Immature natural killer cell (primary cell): ENCODE measurements around the gene NCKAP5. TPM values are rescaled to one million over a fixed set of nuclear protein-coding genes. Genes with fewer than 3 reads are reported as not detected.

Experiments
- DNase-seq, 3 donors: peaks; one replicate each; pipeline ENCODE4 v3.0.0; 2022; ENCODE audit warnings: mixed read lengths in 1 of 3
- H3K27ac Mint-ChIP-seq, 6 donors: one replicate each; pipeline ENCODE4 v1.8.0; 2020; ENCODE audit warnings: mixed read lengths in 6 of 6, mild to moderate bottlenecking in 5 of 6, inconsistent platforms in 4 of 6, moderate library complexity in 3 of 6
- H3K27me3 Mint-ChIP-seq, 3 donors: one replicate each; pipeline ENCODE4 v1.8.0; 2020 to 2021; ENCODE audit warnings: low read depth in 3 of 3, mild to moderate bottlenecking in 3 of 3, mixed read lengths in 3 of 3, moderate library complexity in 3 of 3, inconsistent platforms in 1 of 3
- H3K36me3 Mint-ChIP-seq, 3 donors: one replicate each; pipeline ENCODE4 v1.8.0; 2020; ENCODE audit warnings: mixed read lengths in 3 of 3, inconsistent platforms in 2 of 3, mild to moderate bottlenecking in 2 of 3
- H3K4me1 Mint-ChIP-seq, 2 donors: one replicate each; pipeline ENCODE4 v1.8.0; 2020; ENCODE audit warnings: inconsistent platforms in 2 of 2, mild to moderate bottlenecking in 2 of 2, mixed read lengths in 2 of 2, moderate library complexity in 1 of 2
- H3K4me3 Mint-ChIP-seq, 5 donors: one replicate each; pipeline ENCODE4 v1.8.0; 2020; ENCODE audit warnings: mild to moderate bottlenecking in 5 of 5, mixed read lengths in 5 of 5, inconsistent platforms in 3 of 5, moderate library complexity in 3 of 5
- H3K9me3 Mint-ChIP-seq, 6 donors: one replicate each; pipeline ENCODE4 v1.8.0; 2020; ENCODE audit warnings: mild to moderate bottlenecking in 6 of 6, mixed read lengths in 6 of 6, inconsistent platforms in 4 of 6, moderate library complexity in 3 of 6
- polyA plus RNA-seq, 3 donors: library from polyadenylated mRNA; unstranded; fragments of 300-500 nt; fragmentation: Illumina TruSeq; gene quantifications; one replicate each; pipeline ENCODE4 v1.2.3, GENCODE V29; 2021

The NCKAP5 gene
- polyA plus RNA-seq, 3 donors from 2014 or later, result not detected

- Mint-ChIP-seq H3K4me3 (no peak overlapping the region), H3K27ac (no peak overlapping the region), H3K9me3 (peaks cover 5 to 37% (median 12%) of the 10 kb centered on the region in 6 donors), H3K36me3 (no peaks in the 10 kb centered on the region), H3K27me3 (peaks cover 0 to 1% (median 0%) of the 10 kb centered on the region in 3 donors), H3K4me1 (no peaks in the 10 kb centered on the region)
- no peak for DNase-seq
Measured at GRCh38 chr2:132779206-132779721, 789.0 kb downstream of the NCKAP5 start.

- H3K27me3 Mint-ChIP-seq, result no peaks in the 10 kb centered on the region
- no peak overlapping the region for H3K4me3 Mint-ChIP-seq
- H3K9me3 Mint-ChIP-seq, result peaks cover 0 to 16% (median 6%) of the 10 kb centered on the region in 6 donors
- H3K4me1 Mint-ChIP-seq, result no peaks in the 10 kb centered on the region
- DNase-seq, result no peak
- no peak overlapping the region for H3K27ac Mint-ChIP-seq
- no peaks in the 10 kb centered on the region for H3K36me3 Mint-ChIP-seq
Measured at GRCh38 chr2:132776287-132776686, 792.0 kb downstream of the NCKAP5 start.

DNA sequence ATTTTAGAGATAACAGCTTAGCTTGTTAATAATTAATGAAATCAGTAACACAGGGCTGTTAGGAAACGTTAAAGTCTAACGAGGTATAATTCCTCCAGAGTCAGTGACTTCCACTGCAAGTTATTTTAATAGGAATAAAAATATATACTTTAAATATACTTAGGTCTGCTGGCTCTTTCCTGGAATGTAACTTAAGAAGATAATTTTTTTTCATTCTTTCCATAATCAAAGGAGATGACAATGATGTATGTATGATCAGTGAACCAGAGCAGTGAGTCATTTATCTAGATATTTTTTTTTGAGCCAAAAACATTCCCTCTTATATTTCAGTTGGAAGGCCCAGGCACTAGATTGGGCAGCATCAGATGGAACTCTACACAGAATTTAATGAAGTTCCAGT lies 794.1 kb downstream of the NCKAP5 start:
- Mint-ChIP-seq H3K27ac (no peak overlapping the region), H3K9me3 (peaks cover 0 to 10% (median 5%) of the 10 kb centered on the region in 6 donors), H3K27me3 (peaks cover 0 to 1% (median 0%) of the 10 kb centered on the region in 3 donors)

GRCh38 chr2:132773331-132773730 lies 794.9 kb downstream of the NCKAP5 start:
- DNase-seq, result no peak
- Mint-ChIP-seq H3K27me3 (peaks cover 0 to 1% (median 0%) of the 10 kb centered on the region in 3 donors), H3K36me3 (no peaks in the 10 kb centered on the region), H3K27ac (no peak overlapping the region), H3K9me3 (peaks cover under 1 to 11% (median 5%) of the 10 kb centered on the region in 6 donors), H3K4me1 (no peaks in the 10 kb centered on the region), H3K4me3 (no peak overlapping the region)

More for the DNA sequence above, 794.1 kb downstream of the NCKAP5 start:
- no peak for DNase-seq
- H3K4me1 Mint-ChIP-seq, result no peaks in the 10 kb centered on the region
- no peak overlapping the region for H3K4me3 Mint-ChIP-seq
- no peaks in the 10 kb centered on the region for H3K36me3 Mint-ChIP-seq

DNA sequence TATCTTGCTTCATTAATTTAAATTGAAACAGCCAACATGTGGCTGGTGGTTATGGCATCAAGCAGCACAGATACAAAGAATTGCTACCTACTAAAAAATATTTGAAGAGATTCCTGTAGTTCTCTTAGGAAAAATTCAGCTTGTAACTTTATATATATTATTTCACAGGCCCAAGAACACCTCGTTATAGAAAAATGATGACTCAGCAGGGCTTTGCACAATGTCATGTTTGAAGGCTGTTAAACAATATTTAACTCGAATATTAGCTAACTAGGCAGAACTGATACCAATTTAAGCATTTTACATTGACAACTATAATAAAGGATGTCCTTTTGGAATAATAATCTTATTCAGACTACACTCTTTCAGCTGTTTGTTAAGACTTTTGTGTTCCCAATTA lies 795.9 kb downstream of the NCKAP5 start:
- Mint-ChIP-seq H3K9me3 (peaks cover 4 to 17% (median 7%) of the 10 kb centered on the region in 6 donors), H3K4me3 (no peak overlapping the region), H3K36me3 (no peaks in the 10 kb centered on the region), H3K27me3 (peaks cover 0 to 1% (median 0%) of the 10 kb centered on the region in 3 donors), H3K27ac (no peak overlapping the region), H3K4me1 (no peaks in the 10 kb centered on the region)
- no peak for DNase-seq

GRCh38 chr2:132766573-132766972 lies 801.7 kb downstream of the NCKAP5 start:
- H3K4me3 Mint-ChIP-seq, result no peak overlapping the region
- H3K9me3 Mint-ChIP-seq, result peaks cover 0 to 46% (median 11%) of the 10 kb centered on the region in 6 donors
- H3K36me3 Mint-ChIP-seq, result no peaks in the 10 kb centered on the region
- no peaks in the 10 kb centered on the region for H3K4me1 Mint-ChIP-seq
- H3K27ac Mint-ChIP-seq, result no peak overlapping the region
- H3K27me3 Mint-ChIP-seq, result peaks cover 0 to 6% (median 0%) of the 10 kb centered on the region in 3 donors
- DNase-seq, result no peak

DNA sequence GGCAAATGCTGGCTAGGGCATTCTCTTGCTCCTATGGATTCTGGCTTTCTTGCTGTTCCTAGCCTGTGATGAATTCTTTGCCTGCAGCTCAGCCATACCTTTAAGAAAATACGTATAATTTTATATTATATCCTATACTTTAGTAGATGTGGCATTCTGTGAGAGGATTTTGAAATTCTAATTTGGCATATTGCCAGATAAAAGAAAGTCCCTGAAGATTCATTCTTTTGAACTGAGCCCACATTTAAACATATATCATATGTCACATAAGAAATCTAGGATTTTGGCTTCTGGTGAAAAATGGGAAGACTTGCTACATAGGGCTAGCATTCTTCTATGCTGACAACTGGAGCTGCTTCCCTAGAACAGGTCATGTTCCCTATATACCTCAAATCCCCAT lies 806.8 kb downstream of the NCKAP5 start:
- DNase-seq, result no peak
- H3K27me3 Mint-ChIP-seq, result peaks cover 0 to 4% (median 0%) of the 10 kb centered on the region in 3 donors
- H3K27ac Mint-ChIP-seq, result no peak overlapping the region
- H3K9me3 Mint-ChIP-seq, result peaks cover 2 to 51% (median 7%) of the 10 kb centered on the region in 6 donors
- H3K4me3 Mint-ChIP-seq, result no peak overlapping the region
- no peaks in the 10 kb centered on the region for H3K36me3 Mint-ChIP-seq
- H3K4me1 Mint-ChIP-seq, result no peaks in the 10 kb centered on the region

DNA sequence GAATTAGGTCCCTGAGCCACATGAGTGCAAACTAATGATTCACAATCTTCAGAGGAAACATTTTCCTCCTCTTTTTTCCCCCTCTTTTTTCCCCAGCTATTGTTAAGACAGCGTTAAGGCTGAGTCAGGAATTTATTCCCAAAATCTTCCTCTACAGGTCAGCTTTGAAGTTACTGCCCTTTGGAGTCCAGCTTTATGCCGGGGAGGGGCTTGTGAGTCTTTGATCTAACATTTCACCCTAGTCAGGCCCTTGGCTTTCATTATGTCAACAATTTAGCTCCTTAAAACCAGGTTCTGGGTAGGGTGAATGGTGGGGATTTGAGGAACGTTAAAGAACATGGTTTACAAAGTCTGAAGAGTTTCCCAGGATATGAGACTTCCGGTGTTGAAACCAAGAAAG lies 807.3 kb downstream of the NCKAP5 start:
- H3K4me1 Mint-ChIP-seq, result no peaks in the 10 kb centered on the region
- no peaks in the 10 kb centered on the region for H3K36me3 Mint-ChIP-seq
- no peak for DNase-seq
- no peak overlapping the region for H3K27ac Mint-ChIP-seq
- peaks cover 0 to 4% (median 0%) of the 10 kb centered on the region in 3 donors for H3K27me3 Mint-ChIP-seq
- H3K4me3 Mint-ChIP-seq, result no peak overlapping the region
- H3K9me3 Mint-ChIP-seq, result peaks cover 2 to 52% (median 7%) of the 10 kb centered on the region in 6 donors

- Mint-ChIP-seq H3K4me3 (no peak overlapping the region), H3K4me1 (no peaks in the 10 kb centered on the region), H3K27me3 (peaks cover 0 to 4% (median 0%) of the 10 kb centered on the region in 3 donors), H3K9me3 (peaks cover 2 to 54% (median 8%) of the 10 kb centered on the region in 6 donors), H3K27ac (no peak overlapping the region), H3K36me3 (no peaks in the 10 kb centered on the region)
- no peak for DNase-seq
Measured at GRCh38 chr2:132760405-132760804, 807.9 kb downstream of the NCKAP5 start.

DNA sequence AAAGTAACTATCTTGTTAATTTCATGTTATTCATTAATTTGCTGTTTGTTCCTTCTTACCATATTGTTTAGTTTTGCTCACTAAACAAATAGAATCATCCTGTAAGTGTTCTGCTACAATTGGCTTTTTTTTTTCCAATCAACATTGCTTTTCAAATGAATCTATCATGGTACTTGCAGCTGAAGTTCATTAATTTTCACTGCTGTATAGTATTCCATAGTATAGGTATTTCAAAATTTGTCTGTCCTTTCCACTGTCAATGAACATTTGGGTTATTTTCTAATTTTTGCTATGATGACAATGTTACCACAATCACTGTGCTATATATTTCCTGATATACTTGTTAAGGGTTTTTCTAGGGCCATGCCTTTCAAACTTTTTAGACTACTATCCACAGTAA lies 809.3 kb downstream of the NCKAP5 start:
- Mint-ChIP-seq H3K9me3 (peaks cover 2 to 51% (median 9%) of the 10 kb centered on the region in 6 donors), H3K4me1 (no peaks in the 10 kb centered on the region)

GRCh38 chr2:132757676-132758075 lies 810.6 kb downstream of the NCKAP5 start:
- H3K4me1 Mint-ChIP-seq, result no peaks in the 10 kb centered on the region

More for the DNA sequence above, 809.3 kb downstream of the NCKAP5 start:
- Mint-ChIP-seq H3K4me3 (no peak overlapping the region), H3K27me3 (peaks cover 0 to 4% (median 0%) of the 10 kb centered on the region in 3 donors), H3K36me3 (no peaks in the 10 kb centered on the region), H3K27ac (no peak overlapping the region)
- no peak for DNase-seq

GRCh38 chr2:132757002-132757589 lies 811.2 kb downstream of the NCKAP5 start:
- DNase-seq, result no peak
- Mint-ChIP-seq H3K9me3 (peaks cover 2 to 47% (median 7%) of the 10 kb centered on the region in 6 donors), H3K4me1 (no peaks in the 10 kb centered on the region), H3K27ac (no peak overlapping the region), H3K36me3 (no peaks in the 10 kb centered on the region), H3K27me3 (no peaks in the 10 kb centered on the region), H3K4me3 (no peak overlapping the region)

More at GRCh38 chr2:132757676-132758075, 810.6 kb downstream of the NCKAP5 start:
- H3K27ac Mint-ChIP-seq, result no peak overlapping the region
- DNase-seq, result no peak
- no peaks in the 10 kb centered on the region for H3K27me3 Mint-ChIP-seq
- H3K4me3 Mint-ChIP-seq, result no peak overlapping the region
- peaks cover 2 to 48% (median 6%) of the 10 kb centered on the region in 6 donors for H3K9me3 Mint-ChIP-seq
- H3K36me3 Mint-ChIP-seq, result no peaks in the 10 kb centered on the region

DNA sequence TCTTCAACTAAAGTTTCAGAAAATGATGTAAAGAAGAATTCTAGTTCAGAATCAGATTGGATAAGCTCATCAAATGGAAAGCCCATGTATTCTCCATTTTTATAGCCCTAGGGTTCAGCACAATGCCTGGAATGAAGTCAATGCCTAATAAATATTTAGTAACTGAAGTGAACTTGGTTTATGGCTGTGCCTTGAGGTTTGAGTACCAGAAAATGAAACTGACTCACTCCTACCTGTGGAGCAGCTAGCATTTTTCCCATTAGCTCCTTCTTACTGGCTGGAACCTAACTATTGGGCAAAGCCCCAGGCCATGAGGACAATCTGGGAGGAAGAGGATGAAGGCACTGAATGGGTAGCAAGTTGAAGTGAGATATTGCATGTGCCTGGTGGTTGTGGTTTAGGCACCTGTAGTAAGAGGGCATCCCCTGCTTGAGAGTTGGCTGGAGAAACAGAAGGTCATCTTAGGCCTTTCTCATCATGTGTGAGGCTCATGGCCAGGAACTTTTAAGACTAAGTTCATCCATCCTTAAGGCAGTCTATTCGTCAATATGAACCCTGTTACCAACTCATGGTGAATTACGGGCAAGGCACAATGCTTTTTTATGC lies 813.3 kb downstream of the NCKAP5 start:
- Mint-ChIP-seq H3K36me3 (no peaks in the 10 kb centered on the region), H3K4me1 (no peaks in the 10 kb centered on the region), H3K9me3 (peaks cover 2 to 50% (median 9%) of the 10 kb centered on the region in 6 donors), H3K4me3 (no peak overlapping the region), H3K27me3 (peaks cover 0 to 2% (median 0%) of the 10 kb centered on the region in 3 donors), H3K27ac (no peak overlapping the region)
- no peak for DNase-seq

GRCh38 chr2:132754392-132754791 lies 813.9 kb downstream of the NCKAP5 start:
- no peak for DNase-seq
- Mint-ChIP-seq H3K27ac (no peak overlapping the region), H3K27me3 (peaks cover 0 to 2% (median 0%) of the 10 kb centered on the region in 3 donors)

More at GRCh38 chr2:132754392-132754791, 813.9 kb downstream of the NCKAP5 start:
- Mint-ChIP-seq H3K36me3 (no peaks in the 10 kb centered on the region), H3K4me1 (no peaks in the 10 kb centered on the region), H3K9me3 (peaks cover 2 to 50% (median 9%) of the 10 kb centered on the region in 6 donors), H3K4me3 (no peak overlapping the region)
